WERI-Rb-1 (cell line): ENCODE results near the gene DCBLD1.
A peak's percentile ranks its signal among the peaks of the same experiment; 100 is the strongest.

Experiments used
- DNase-seq: peaks from one replicate; pipeline ENCODE4 v3.0.0-alpha.2; 2020
- H3K27ac ChIP-seq: fragments of 250-450 bp; sonication (Bioruptor Pico); 2 replicates; pipeline ENCODE4 v1.5.1; 2020; ENCODE audit warnings: mild to moderate bottlenecking, moderate library complexity
- H3K27me3 ChIP-seq: fragments of 250-450 bp; sonication (Bioruptor Pico); 2 replicates; pipeline ENCODE4 v1.5.1; 2021; ENCODE audit warnings: mild to moderate bottlenecking, low read depth, moderate library complexity; ENCODE audit not compliant: insufficient read depth, severe bottlenecking
- H3K36me3 ChIP-seq: fragments of 250-450 bp; sonication (Bioruptor Pico); 2 replicates; pipeline ENCODE4 v1.5.1; 2020; ENCODE audit warnings: mild to moderate bottlenecking, moderate library complexity
- H3K4me3 ChIP-seq: 2 replicates; pipeline ENCODE4 v1.5.1; 2011; ENCODE audit warnings: low read depth, mild to moderate bottlenecking, control low read depth, low read length
- H3K9me3 ChIP-seq: fragments of 250-450 bp; sonication (Bioruptor Pico); 2 replicates; pipeline ENCODE4 v1.5.1; 2021; ENCODE audit warnings: mild to moderate bottlenecking, moderate library complexity; ENCODE audit not compliant: severe bottlenecking
- TF ChIP-seq, protein P1 (sequence below): IDR thresholded peaks from 2 replicates; pipeline ENCODE4 v1.5.1; 2011; ENCODE audit warnings: low read depth, mild to moderate bottlenecking, control low read depth, inconsistent platforms, low read length

DCBLD1 gene

GRCh38 chr6:117481926-117482239 is 591 bp upstream of the DCBLD1 start:
- Histone ChIP-seq H3K9me3 (no peaks in the 10 kb centered on the region), H3K27ac (no peak overlapping the region), H3K4me3 (peak overlapping the region; percentile 72), H3K36me3 (no peaks in the 10 kb centered on the region), H3K27me3 (no peaks in the 10 kb centered on the region)
- no peak for DNase-seq
- TF ChIP-seq, protein P1, sequence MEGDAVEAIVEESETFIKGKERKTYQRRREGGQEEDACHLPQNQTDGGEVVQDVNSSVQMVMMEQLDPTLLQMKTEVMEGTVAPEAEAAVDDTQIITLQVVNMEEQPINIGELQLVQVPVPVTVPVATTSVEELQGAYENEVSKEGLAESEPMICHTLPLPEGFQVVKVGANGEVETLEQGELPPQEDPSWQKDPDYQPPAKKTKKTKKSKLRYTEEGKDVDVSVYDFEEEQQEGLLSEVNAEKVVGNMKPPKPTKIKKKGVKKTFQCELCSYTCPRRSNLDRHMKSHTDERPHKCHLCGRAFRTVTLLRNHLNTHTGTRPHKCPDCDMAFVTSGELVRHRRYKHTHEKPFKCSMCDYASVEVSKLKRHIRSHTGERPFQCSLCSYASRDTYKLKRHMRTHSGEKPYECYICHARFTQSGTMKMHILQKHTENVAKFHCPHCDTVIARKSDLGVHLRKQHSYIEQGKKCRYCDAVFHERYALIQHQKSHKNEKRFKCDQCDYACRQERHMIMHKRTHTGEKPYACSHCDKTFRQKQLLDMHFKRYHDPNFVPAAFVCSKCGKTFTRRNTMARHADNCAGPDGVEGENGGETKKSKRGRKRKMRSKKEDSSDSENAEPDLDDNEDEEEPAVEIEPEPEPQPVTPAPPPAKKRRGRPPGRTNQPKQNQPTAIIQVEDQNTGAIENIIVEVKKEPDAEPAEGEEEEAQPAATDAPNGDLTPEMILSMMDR: no peak

DNA sequence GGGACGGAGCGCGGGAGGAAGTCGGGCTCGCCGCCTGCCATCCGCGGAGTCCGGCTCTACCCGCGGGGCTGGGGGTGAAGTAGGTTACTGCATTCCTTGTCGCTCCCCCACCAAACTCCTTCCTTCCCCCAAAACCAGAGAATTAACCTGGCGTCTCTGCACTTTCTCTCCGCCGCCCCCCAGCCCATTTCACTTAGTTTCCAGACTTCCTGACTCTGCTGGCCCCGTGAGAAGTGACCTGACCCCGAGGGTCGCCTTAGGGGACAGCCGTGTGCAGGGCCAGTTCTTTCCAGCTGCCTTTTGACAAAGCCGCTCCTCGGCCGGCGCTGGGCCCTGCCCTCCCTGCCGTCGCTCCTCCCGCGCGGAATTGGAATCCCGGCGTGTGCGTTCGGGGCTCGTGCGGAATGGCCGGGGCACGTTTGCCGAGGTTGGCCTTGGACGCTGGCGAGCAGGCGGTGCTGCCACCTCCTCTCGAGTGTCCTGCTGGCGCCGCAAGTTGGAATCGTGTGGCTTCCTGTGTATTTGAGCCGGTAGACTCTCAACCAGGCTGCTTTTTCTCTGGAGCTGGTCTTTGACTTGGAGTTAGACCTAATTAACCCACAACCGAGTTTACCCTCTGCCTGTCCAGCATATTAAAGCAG is 650 bp downstream of the DCBLD1 start:
- H3K36me3 ChIP-seq: no peaks in the 10 kb centered on the region
- DNase-seq: peak; percentile 65
- TF ChIP-seq, protein P1: no peak
- no peaks in the 10 kb centered on the region for H3K27me3 ChIP-seq
- H3K27ac ChIP-seq: peak overlapping the region; percentile 76
- no peaks in the 10 kb centered on the region for H3K9me3 ChIP-seq
- H3K4me3 ChIP-seq: peak overlapping the region; percentile 72

GRCh38 chr6:117483645-117484016 is 1.2 kb downstream of the DCBLD1 start:
- TF ChIP-seq, protein P1: no peak
- H3K9me3 ChIP-seq: no peaks in the 10 kb centered on the region
- no peak for DNase-seq
- no peaks in the 10 kb centered on the region for H3K27me3 ChIP-seq
- peak overlapping the region; percentile 76 for H3K27ac ChIP-seq
- no peaks in the 10 kb centered on the region for H3K36me3 ChIP-seq
- H3K4me3 ChIP-seq: peak overlapping the region; percentile 72

DNA sequence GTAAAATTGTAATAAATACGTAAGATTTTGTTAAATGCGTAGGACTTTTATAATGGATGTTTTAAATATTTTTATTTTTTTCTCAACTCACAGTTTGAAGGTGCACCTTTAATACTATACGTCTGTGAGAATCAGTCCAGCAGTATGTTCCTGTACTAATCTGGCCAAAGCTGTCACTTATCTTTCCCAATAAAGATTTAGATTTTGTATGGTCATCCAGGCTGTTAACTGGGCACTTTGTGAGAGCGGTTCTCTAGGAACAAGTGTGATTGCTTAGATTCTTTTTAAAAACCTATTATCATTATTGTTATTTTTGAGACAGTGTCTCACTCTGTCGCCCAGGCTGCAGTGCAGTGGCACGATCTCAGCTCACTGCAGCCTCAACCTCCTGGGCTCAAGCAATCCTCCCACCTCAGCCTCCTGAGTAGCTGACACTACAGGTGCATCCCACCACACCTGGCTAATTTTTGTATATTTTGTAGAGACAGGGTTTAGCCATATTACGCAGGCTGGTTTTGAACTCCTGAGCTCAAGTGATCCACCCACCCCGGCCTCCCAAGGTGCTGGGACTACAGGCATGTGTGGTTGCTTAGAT is 1.7 kb downstream of the DCBLD1 start:
- TF ChIP-seq, protein P1: no peak
- Histone ChIP-seq H3K27ac (no peak overlapping the region; the same call in 1 of the 2 replicates), H3K27me3 (no peaks in the 10 kb centered on the region), H3K4me3 (peak overlapping the region; percentile 72), H3K9me3 (no peaks in the 10 kb centered on the region), H3K36me3 (no peaks in the 10 kb centered on the region)
- DNase-seq: no peak

- Histone ChIP-seq H3K27ac (no peak overlapping the region), H3K9me3 (no peaks in the 10 kb centered on the region), H3K27me3 (no peaks in the 10 kb centered on the region), H3K4me3 (no peak overlapping the region), H3K36me3 (no peaks in the 10 kb centered on the region)
- TF ChIP-seq, protein P1: no peak
- no peak for DNase-seq
These were observed 3.0 kb downstream of the DCBLD1 start for GRCh38 chr6:117485433-117485832.

GRCh38 chr6:117487821-117488220 is 5.3 kb downstream of the DCBLD1 start:
- H3K9me3 ChIP-seq: no peaks in the 10 kb centered on the region
- H3K27ac ChIP-seq: no peak overlapping the region
- H3K36me3 ChIP-seq: no peaks in the 10 kb centered on the region
- TF ChIP-seq, protein P1: no peak
- no peak for DNase-seq
- H3K4me3 ChIP-seq: no peak overlapping the region
- H3K27me3 ChIP-seq: no peaks in the 10 kb centered on the region
